Measurements from ENCODE around the gene RFK.

The RFK gene

DNA sequence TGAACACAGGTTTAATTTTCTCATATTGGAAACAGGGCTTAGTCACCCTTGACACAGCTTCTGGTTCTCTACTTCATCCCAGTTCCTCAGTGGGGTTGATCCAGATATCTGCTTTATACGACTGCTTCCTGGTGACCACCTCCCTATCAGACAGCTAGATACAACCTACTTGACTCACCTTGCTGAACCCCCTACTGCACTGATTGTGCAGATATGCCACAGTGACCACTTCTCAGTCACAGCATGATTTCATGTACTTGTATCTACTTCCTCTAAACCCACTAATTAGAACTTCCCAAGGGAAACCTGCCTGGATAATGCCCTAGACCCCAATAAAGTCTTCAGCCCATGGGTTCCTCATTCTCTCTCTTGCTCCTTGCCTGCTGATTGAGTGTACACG, 18.4 kb upstream of the RFK start:
- no peak for DNase-seq (ENCODE audit: low read depth in 2 of 3, low spot score in 2 of 3)

DNA sequence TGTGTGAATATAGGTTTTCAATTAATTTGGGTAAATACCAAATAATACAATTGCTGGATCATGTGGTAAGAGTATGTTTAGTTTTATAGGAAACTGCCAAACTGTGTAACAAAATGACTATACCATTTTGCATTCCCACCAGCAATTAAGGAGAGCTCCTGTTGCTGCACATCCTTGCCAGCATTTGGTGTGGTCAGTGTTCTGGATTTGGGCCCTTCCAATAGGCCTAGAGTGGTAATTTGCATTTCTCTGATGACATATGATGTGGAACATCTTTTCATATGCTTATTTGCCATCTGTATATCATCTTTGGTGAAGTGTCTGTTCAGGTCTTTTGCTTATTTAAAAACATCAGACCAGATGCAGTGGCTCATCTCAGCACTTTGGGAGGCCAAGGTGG, 11.6 kb upstream of the RFK start:
- DNase-seq (ENCODE audit: low read depth in 2 of 3, low spot score in 2 of 3), result no peak

DNA sequence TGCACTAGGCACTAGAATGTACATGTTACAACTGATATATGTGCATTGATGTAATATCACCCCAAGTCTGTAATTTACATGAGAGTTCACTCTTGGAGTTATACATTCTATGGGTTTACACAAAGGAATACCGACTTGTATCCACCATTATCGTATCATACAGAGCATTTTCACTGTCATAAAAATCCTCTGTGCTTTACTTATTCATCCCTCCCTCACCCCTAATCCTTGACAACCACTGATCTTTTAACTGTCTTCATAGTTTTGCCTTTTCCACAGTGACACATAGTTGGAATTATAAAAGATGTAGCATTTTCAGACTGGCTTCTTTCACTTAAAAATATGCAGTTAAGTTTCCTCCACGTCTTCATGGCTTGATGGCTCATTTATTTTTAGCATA, 11.1 kb upstream of the RFK start:
- no peak for DNase-seq (ENCODE audit: low read depth in 2 of 3, low spot score in 2 of 3)

DNA sequence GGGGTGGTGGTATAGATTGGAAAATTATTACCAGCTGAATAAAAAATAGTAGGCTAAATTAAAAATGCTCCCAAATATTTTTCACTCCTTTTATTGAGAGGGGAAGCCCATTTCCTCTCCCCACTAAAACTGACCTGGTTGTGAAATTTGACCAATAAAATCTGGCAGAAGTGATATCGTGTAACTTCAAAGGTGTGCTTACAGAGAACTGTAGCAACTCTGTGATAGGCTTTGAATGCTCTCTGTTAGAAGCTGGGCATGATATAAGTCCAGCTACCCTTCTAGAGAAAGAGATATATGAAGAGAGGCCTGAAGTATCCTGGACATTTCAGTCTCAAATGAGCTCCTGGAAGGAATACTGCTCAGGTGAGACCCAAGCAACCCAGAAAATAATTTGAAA, 10.2 kb upstream of the RFK start:
- DNase-seq (ENCODE audit: low read depth in 2 of 3, low spot score in 2 of 3), result no peak

- no peak for DNase-seq (ENCODE audit: low read depth in 2 of 3, low spot score in 2 of 3)
These were observed 9.1 kb upstream of the RFK start for GRCh38 chr9:76403352-76403751.

- no peak for DNase-seq (ENCODE audit: low read depth in 2 of 3, low spot score in 2 of 3)
These were observed 7.5 kb upstream of the RFK start for GRCh38 chr9:76401580-76402354.

- no peak for DNase-seq (ENCODE audit: low read depth in 2 of 3, low spot score in 2 of 3)
These were observed 7.0 kb upstream of the RFK start for GRCh38 chr9:76401176-76401575.

- DNase-seq (ENCODE audit: low read depth in 2 of 3, low spot score in 2 of 3), result no peak
These were observed 6.4 kb upstream of the RFK start for GRCh38 chr9:76400534-76401096.

DNA sequence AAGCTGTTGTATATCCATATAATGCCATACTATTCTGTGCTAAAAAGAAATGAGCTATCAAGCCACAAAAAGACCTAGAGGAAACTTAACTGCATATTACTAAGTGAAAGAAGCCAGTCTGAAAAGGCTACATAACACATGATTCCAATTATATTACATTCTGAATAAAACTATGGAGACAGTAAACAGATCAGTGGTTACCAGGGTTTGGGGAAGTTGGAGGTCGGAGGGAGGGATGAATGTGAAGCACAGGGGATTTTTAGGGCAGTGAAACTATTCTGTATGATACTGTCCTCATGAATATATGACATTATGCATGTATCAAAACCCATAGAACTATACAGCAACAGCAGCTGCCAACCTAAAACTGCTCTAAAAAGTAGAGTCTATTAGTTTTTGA, 5.6 kb upstream of the RFK start:
- DNase-seq (ENCODE audit: low read depth in 2 of 3, low spot score in 2 of 3), result no peak

DNA sequence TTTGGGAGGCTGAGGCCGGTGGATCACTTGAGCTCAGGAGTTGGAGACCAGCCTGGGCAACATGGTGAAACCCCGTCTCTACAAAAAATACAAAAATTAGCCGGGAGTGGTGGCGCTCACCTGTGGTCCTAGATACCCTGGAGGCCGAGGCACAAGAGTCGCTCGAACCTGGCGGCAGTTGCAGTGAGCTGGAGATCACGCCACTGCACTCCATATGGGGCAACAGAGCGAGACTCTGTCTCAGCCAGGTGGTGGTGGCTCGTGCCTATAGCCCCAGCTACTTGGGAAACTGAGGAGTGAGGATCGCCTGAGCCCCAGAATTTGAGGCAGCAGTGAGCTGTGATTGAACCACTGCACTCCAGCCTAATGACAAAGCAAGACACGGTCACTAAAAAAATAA, 2.4 kb upstream of the RFK start:
- DNase-seq (ENCODE audit: low read depth in 2 of 3, low spot score in 2 of 3), result no peak

DNA sequence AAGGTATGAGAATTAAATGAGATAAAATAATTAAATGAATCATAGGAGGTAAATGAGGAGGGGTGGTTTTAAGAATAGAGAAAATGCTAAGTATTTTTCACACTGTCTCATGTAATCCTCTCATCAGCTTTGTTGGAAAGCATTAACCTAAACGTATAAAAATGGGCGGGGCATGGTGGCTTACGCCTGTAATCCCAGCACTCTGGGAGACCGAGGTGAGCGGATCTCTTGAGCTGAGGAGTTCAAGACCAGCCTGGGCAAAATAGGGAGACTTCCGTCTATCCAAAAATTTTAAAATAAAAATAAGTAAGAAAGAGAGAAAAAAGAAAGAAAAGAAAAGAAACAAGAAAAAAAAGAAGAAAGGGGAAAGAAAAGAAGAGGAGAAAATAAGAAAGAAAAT, 1.9 kb upstream of the RFK start:
- DNase-seq (ENCODE audit: low read depth in 2 of 3, low spot score in 2 of 3), result no peak

GRCh38 chr9:76395381-76395780, 1.2 kb upstream of the RFK start:
- DNase-seq (ENCODE audit: low read depth in 2 of 3, low spot score in 2 of 3), result no peak

- DNase-seq (ENCODE audit: low read depth in 2 of 3, low spot score in 2 of 3), result peak in 1 of 3 experiments; percentile 25
These were observed 680 bp upstream of the RFK start for GRCh38 chr9:76394960-76395252.

DNA sequence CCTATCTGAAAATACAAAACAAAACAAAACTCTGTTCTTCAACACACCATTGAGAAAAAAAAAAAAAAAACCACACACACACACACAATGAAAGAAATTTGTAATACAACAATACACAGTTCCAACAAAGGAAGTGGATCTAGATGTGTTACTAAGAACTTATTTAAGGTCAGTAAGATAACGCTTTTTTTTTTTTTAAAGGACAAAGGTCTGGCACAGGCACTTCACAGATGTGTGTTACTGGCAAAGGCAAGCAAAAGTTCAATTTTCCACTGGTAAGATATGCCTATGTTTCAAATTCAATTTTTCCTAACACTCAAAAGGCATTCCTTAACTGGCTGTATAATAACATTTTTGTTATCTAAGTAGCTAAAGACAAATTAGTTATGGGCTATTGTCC, 3.6 kb downstream of the RFK start:
- no peak for DNase-seq (ENCODE audit: low read depth in 2 of 3, low spot score in 2 of 3)

DNA sequence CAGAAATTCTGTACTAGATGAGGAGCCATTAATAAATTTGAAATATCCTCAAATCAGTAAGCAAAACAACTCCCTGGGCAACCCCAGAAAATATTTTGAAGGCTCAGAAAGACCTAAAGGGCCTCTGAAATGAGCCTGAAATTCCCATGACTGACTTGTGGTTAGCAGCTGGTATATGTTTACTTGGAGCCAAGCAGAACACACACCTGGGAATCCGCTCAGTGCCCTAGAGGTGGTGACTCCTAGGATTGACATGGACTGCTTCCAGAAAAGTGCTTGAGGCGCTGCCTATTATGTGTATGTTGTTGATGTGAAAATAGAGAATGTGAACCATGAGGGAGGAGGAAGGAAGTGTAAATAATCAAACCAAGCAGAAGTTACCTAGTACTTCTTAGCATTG, 14.7 kb downstream of the RFK start:
- no peak for DNase-seq (ENCODE audit: low read depth in 2 of 3, low spot score in 2 of 3)

DNA sequence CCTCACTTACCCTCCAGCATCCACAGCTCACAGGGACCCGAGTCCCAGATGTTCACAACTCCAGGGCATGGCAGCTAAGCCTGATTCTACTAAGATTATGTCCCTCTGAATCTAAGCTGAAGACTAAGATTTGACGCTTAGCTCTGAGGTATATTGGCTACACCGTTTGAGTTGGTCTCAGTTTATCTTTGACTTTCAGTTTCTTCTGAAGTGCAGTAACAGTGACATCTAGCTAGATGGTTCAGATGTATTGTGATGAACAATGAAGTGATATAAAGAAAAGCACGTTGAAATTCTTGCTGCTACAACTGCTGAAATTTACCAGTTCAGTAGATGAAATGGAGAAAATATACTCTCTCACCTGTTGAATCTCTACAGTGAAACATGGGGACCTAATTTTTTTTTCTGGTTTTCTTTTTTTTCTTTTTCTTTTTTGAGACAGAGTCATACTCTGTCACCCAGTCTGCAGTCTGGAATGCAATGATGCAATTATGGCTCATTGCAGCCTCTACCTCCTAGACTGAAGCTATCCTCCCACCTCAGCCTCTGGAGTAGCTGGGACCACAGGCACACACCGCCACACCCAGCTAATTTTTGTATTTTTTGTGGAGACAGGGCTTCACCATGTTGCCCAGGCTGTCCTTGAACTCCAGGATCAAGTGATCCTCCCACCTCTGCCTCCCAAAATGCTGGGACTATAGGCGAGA, 15.7 kb downstream of the RFK start:
- DNase-seq (ENCODE audit: low read depth in 2 of 3, low spot score in 2 of 3), result no peak

- no peak for DNase-seq (ENCODE audit: low read depth in 2 of 3, low spot score in 2 of 3)
These were observed 16.4 kb downstream of the RFK start for GRCh38 chr9:76377791-76378190.

DNA sequence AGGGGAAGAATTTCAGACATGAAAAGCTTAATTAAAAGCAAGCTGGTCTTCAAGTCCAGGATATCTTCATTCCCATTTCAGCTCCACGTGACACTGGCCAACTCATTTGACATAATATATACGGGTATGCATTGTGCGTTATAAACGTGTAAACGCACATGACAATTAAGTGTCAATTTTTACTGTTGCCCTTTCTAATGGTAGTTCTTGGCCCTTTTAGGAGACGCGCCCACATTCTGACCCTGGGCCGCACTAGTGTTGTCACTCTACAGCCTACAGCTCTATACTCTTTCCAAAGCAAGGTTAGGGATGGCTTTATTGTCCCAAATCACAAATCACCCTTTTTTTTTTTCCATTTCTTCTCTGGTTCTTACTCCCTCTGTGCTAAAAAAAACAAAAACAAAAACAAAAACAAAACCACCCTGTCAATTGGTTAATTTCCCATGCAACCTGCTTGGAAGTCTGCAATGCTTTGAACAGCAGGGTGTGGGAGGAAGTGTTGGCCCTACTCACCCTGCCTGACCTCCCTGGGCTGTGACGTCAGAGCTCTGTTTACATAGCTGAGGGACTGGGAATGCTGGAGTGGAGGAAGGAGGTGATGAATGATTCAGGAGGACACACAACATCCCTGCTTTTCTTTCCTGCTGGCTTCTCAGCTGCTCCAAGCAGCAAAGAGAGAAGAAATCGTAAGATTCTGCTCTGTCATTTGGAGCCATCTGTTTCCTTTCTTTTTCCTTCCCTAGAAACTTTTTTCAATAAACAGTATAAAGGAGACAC, 19.3 kb downstream of the RFK start:
- DNase-seq (ENCODE audit: low read depth in 2 of 3, low spot score in 2 of 3), result no peak

GRCh38 chr9:76373784-76374474, 20.3 kb downstream of the RFK start:
- no peak for DNase-seq (ENCODE audit: low read depth in 2 of 3, low spot score in 2 of 3)

DNA sequence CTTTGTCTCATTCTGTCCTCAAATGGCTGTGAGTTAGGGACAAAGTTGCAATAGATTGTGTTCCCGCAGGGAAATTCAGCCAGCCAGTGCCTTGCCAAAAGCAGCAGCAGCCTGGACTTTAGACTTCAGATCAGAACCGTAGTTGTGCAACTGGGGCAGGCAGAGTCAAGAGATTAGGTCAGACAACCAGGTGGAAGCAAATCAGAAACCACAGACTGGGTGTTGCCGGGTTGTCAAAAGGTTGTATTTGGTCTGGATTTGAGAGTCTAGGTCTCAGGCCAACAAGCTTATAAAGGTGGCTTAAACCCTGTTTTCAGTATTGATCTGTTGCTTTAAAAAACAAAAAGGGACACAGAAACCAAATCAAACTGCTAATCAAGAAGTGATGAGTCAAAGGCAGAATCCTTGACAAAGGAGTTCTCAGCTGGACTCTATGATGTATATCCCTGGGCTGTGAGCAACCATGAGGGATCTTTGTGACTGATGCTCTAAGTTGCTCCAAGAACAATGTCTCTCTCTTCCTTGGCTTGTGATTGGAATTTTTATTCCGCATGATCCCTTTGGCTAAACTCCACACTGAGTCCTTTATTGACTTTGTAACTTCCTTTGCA, 20.9 kb downstream of the RFK start:
- DNase-seq (ENCODE audit: low read depth in 2 of 3, low spot score in 2 of 3), result no peak

DNA sequence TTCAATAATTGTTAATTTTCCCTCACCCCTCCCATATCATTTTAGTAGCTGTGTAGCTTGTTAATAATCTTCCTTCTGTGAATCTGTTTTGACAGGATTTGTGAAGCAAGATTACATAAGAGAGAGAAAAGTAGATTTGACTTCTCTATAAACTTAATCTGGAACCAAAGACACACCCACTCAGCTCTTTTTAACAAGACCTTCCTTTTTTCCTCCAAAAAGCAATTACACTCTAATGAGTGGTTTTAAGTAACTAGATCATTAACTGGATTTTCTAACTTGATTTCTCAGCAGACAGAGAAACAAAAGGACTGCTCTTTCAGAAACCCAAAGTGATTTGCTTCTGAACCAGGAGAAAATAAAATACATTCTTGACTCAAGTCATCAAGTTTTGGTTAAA, 21.9 kb downstream of the RFK start:
- DNase-seq (ENCODE audit: low read depth in 2 of 3, low spot score in 2 of 3), result no peak
